ENCODE measurements around the gene PLD6. TPM values are rescaled to one million over a fixed set of nuclear protein-coding genes. Genes with fewer than 3 reads are reported as not detected.
"Not testable (repeated sequence)": the region's sequence is repeated elsewhere in the genome, so short reads cannot be mapped to it uniquely, and the experiment has no call there.

The PLD6 gene
- polyA plus RNA-seq, 12 donors, result 3.0 to 5.5 (median 4.2) TPM; not detected in 1

DNA sequence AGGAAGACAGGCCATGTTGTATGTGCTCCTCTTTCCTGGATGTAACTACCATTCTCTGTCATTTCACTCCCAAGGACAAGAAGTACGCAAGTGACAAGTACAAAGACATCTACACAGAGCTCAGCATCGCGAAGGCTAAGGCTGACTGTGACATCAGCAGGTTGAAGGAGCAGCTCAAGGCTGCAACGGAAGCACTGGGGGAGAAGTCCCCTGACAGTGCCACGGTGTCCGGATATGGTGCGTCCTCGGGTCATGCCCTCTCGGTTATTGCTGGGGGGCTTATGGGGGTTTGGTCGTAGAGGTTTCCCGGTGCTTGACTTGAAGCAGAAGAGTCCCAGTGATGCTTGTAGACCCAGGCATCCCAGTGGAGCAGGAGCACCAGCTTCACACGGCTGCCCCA is 29.0 kb downstream of the PLD6 start:
- no peak for DNase-seq

DNA sequence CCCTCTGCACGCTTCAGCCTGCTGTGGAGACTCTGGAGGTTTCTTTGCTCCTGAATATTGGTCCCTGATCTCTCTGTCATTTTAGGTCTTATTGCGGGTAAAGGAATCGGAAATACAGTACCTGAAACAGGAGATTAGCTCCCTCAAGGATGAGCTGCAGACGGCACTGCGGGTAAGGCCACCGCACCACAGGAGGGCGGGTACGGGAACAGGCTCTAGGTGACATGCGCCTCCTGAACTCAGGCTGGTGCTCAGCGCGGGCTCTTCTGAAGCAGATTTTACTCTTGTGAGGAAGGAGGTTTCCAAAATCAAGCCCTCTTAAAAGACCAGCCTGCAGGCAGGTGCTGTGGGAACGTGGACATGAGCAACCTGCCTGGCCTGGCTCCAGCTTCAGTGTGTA is 29.8 kb downstream of the PLD6 start:
- DNase-seq, result no peak

DNA sequence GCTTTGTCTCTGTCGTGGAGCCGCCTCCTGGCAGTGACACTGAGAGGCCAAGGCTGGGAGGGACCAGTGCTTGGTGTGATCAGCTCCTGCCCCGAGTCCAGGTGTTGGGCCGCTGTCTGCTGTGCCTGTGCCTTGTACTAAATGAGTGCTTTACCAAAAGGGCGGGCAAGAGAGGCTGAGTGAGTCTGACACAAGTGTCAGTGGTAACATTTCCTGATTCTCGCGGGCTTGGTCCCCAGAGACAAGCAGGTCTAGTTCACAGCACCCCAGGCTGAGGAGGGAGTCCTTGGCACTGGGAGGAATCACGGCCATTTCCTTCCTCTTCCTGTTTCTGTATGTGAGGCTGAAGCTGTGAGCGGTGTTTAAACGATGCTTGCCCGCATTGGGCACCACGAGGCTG is 30.2 kb downstream of the PLD6 start:
- DNase-seq, result no peak

DNA sequence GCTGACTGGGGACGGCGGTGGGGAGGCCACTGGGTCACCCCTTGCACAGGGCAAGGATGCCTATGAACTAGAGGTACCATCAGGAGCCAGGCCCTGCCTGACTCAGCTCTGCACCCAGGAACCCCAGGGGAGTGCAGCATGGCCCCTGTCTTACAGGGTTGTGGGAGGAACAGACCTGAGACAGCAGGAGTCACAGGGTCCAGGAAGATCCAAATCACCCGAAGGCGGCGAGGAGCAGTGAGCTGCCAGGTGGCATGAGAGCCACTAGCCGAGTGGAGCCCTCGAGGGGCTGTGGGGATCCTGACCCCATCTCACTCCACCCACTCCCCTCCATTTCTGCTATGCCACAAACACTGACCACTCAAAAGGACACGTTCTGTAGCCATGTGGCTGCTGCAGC is 30.8 kb downstream of the PLD6 start:
- DNase-seq, result no peak

DNA sequence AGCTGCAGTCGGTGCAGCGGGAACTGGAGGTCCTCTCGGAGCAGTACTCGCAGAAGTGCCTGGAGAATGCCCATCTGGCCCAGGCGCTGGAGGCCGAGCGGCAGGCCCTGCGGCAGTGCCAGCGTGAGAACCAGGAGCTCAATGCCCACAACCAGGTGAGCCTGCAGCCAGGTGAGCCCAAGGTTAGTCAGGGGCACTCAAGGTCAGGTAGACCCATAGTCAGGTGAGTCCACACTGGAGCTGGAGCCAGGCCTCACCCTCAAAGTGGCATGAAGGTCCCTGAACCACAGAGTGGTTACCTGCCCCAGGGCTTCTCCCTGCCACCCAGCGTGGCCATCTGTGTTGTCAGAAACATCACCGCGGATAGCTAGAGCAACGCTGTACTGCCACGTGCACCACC is 32.2 kb downstream of the PLD6 start:
- no peak for DNase-seq

DNA sequence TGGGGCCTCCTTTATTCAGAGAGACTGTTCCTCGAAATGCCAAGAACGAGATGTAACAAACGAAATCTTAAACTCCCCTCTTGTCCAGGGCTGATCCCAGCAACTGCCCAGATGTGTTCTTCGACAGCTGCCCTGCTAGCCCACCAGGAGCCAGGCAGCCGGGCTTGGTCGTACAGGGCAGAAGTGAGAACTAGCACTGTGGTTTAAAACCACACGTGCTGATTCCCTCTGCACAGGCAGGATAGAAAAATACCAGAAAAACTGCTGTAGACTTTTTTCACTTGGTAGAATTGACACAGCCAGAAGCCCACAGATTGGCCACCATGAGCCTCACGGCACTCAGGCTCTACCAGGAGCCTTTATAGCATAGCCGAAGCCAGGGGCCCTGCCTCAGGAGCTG is 33.1 kb downstream of the PLD6 start:
- no peak for DNase-seq

DNA sequence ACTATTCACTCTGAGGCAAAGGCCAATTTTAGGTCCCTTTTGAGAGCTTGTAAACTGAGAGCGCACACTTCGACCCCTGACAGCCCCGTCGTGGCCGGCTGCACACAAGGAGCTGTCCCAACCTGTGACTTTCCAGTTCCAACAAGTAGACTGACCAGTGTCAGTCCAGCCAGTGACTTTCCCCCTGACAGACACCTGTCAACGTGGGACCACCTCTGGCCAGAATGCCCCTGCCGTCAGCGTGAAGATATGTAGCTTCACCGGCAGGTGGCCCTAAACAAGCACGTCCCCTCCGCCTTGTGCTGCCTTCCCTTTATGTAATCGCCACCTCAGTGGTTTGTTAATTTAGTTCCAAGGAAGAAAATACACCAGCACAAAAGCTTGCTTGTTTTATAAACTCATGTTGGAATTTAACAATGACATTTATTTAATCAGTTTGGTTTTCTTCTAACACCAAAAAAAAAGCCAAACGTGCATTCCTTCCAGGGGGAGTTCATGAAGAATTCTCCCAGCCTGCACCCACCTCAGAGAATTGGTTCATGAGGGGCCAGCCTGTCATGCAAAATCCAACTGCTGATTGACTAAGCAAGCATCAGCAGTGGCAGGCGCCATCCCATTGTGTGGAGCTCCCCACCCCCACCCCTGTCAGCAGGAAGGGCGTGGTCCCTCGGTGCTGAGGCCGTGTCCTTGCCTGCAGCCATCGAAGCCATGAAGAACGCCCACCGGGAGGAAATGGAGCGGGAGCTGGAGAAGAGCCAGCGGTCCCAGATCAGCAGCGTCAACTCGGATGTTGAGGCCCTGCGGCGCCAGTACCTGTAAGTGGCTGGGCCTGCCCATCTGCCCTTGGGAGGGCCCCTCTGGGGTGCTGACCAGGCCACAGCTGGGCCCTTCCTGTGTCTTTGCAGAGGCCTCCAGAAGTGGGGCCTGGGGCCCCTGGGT is 33.9 kb downstream of the PLD6 start:
- no peak for DNase-seq

DNA sequence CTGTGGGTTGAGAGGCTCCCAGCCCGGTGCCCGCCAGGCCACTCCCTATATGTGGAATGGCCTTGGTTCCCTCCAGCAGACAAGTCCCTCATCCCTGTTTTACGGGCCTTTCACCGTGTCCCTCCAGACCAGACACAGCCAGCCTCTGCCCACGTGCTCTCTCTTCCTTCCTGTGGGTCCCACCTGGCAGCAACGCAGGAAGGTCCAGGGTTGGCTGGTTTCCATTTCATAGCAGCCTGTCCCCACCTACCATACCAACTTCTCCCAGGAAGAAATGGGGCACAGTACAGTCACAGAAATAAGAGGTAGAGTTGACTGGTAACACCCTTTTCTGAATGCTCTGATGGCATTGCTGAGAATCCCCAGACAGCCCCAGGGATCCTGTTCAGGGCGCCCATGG is 34.9 kb downstream of the PLD6 start:
- no peak for DNase-seq

DNA sequence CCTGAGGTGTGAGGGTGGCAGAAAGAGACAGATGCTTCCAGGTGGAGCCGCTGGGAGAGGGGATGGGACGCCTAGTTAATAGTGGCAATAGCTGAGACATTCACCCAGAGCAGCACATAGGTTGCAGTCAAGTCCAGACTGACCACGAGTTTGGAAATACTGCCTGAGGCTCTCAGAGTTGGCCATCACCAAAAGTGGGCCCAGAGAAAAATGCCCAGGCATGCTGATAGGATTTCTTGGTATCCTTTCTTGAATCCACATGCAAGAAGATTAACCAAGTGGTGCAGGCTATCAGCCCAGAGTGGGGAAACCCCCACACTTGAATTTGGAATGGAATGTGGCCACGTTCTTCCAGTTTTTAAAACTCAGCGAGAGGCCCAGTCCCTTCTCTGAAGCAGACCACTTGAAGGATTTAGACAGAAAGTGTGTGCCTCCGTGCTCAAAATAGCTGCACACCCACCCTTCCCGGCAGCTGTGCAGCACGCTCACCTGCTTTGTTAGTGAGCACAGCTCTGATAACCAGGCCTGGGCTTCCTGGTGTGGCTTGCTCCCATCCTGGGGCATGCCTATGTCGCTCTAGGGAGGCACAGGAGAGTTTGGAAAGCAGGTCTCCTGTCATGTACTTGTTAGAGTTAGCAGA is 35.7 kb downstream of the PLD6 start:
- no peak for DNase-seq

DNA sequence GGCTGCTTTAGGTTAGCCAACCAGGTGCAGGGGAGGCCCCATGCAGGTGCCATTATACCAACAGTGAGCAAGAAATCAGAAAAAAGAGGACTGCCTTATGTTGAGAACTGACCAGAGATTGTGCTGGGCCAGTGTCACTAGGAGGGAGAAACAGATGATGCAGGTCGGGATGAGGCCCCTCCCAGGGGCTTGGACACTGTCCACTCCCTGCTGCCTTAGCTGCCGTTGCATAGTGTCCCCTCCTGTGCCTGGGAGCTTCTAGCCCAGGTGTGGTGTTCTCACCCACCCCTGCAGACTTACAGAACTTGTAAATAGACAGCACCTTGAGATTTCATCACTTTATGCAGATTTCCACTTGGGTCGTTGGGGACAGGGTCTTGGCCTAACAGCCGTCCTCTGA is 36.7 kb downstream of the PLD6 start:
- DNase-seq, result no peak

DNA sequence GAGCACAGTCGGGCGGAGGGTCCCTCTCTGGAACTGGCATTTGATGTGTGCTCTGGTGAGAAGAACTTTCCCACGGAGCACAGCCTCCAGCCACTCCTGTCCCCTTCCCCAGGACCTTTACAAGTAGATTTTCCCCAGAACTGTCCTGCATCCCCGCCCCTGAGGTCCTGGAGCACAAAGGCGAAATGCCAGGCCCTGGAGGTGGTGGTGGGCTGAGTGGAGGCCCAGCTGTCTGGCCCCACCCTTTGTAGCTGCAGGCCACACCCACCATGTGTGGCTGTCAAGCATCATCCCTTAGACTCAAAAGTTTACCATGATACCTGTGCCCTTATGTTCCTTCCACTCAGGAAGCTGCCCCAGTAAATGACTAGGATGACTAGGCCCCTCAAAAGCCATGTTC is 37.7 kb downstream of the PLD6 start:
- DNase-seq, result no peak

DNA sequence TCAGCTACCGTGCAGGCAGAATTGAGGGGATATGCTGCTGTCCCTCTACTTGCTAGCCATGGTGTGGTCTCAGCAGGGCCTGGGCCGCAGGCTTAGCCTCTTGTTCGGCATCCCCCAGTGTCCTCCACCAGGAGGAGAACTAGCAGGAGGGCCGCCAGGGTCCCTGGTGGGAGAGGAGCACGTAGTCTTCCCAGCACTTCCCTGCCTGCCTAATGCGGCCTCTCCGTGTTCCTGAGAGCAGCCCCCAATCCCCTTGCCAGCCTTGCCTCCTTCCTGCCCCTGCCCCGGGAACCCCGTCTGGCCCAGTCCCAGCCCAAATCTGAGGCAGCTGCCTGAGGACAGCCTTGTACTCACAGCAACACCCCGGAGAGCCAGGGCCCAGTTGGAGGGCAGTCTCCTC is 38.1 kb downstream of the PLD6 start:
- DNase-seq, result no peak

DNA sequence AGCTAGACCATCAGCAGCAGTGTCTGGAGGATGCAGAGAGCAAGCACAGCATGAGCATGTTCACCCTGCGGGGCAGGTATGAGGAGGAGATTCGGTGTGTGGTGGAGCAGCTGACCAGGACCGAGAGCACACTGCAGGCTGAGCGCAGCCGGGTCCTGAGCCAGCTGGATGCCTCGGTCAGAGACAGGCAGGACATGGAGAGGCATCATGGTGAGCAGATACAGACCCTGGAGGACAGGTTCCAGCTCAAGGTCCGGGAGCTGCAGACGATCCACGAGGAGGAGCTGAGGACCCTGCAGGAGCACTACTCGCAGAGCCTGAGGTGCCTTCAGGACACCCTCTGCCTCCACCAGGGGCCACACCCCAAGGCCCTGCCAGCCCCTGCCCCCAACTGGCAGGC is 38.8 kb downstream of the PLD6 start:
- DNase-seq, result no peak

DNA sequence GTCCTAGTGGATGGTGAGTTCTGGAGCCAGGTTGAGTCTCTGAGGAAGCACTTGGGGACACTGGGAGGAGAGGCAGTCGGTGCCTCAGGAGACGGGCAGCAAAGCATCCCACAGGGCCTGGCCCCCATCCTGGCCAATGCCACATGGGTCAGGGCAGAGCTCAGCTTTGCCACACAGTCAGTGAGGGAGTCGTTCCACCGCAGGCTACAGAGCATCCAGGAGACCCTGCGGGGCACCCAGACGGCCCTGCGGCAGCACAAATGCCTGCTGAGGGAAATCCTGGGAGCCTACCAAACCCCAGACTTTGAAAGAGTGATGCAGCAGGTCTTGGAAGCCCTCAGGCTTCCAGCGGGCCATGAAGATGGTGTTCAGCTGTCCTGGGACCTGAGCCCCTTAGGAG is 39.7 kb downstream of the PLD6 start:
- no peak for DNase-seq

DNA sequence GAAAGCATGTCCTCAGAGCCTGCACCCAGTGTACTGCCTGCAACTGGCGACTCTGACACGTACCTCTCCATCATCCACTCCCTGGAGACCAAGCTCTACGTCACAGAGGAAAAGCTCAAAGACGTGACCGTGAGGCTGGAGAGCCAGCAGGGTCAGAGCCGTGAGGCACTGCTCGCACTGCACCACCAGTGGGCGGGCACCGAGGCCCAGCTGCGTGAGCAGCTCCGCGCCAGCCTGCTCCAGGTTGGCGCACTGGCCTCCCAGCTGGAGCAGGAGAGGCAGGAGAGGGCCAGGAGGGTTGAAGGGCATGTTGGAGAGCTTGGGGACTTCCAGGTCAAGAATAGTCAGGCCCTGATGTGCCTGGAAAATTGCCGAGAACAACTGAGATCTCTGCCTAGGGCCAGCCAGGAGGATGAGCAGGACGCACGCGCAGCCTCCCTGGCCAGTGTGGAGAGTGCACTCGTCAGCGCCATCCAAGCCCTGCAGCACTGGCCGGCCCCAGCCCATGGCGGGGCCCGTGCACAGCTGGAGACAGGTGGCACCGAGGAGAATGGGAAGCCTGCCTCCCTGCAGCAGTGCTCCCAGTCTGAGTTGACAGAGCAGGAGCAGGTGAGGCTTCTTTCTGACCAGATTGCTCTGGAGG is 40.3 kb downstream of the PLD6 start:
- DNase-seq, result no peak

DNA sequence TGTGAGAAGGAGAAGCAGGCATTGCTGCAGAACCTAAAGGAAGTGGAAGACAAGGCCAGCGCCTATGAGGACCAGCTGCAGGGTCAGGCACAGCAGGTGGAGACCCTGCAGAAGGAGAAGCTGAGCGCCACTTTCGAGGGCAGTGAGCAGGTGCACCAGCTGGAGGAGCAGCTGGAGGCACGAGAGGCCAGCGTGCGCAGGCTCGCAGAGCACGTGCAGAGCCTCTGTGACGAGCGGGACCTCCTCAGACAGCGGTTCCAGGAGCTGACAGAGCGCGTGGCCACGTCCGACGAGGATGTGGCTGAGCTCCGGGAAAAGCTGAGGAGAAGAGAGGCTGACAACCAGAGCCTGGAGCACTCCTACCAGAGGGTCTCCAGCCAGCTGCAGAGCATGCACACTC is 41.5 kb downstream of the PLD6 start:
- no peak for DNase-seq

DNA sequence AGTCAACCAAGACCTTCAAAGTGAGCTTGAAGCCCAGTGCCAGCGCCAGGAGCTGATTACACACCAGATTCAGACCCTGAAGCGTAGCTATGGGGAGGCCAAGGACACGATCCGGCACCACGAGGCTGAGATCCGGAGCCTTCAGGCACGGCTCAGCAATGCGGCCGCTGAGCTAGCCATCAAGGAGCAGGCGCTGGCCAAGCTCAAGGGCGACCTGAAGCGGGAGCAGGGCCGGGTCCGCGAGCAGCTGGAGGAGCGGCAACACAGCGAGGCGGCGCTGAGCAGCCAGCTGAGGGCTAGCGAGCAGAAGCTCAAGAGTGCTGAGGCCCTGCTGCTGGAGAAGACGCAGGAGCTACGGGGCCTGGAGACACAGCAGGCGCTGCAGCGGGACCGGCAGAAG is 42.0 kb downstream of the PLD6 start:
- no peak for DNase-seq

DNA sequence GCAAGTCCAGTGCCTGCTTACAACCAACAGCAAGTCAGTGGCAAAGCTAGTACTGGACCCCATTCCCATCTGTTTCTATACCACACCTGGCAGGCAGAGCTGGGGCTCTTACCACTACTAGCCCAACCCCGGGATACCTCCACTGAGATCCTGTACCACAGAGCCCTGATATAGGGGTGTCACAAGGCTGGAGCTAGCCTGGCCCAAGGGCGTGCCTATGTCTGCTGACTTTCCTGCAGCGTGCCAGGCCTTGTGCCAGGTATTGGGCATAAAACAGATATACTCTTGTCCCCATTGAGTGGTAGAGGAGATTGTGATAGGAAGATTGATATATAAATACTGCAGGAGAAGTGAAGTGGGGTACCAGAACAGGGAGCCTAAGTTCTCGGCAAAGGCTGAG is 44.4 kb downstream of the PLD6 start:
- no peak for DNase-seq

DNA sequence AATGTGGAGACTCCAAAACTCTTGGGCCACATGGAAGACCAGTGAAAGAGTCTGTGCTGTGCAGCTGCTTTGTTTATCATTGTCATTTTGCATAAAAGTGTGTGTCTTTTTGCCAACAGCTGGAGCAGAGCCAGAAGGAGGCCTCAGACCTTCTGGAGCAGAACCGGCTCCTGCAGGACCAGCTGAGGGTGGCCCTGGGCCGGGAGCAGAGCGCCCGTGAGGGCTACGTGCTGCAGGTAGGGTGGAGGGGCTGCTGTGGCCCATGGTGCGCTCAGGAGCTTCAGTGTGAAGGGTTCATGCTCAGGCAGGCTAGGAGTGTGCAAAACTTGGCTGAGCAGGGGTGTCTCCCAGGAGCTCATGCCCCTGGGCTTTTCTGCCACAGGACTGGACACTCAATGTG is 45.0 kb downstream of the PLD6 start:
- DNase-seq, result no peak

DNA sequence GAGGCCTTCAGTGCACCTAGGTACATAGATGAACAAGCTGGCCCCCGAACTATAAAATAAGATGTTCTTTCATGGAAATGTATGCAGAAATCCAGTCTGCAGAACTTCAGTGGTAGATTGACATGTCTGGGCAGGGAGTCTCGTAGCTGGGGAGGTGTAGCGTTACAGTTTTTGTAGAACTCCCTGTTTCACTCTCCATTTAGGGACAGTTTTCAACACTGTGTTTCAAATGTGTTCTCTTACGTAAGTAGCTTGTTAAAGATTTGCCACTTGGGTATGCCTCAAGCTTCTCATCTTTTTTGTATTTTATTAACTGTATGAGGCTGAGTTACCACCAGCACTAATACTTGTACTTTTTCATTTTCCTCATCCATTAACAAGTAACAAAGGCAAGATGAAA is 46.6 kb downstream of the PLD6 start:
- no peak for DNase-seq

DNA sequence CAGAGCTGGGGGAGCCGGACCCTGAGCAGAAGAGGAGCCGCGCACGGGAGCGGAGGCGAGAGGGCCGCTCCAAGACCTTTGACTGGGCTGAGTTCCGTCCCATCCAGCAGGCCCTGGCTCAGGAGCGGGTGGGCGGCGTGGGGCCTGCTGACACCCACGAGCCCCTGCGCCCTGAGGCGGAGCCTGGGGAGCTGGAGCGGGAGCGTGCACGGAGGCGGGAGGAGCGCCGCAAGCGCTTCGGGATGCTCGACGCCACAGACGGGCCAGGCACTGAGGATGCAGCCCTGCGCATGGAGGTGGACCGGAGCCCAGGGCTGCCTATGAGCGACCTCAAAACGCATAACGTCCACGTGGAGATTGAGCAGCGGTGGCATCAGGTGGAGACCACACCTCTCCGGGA is 47.6 kb downstream of the PLD6 start:
- not testable (repeated sequence) for DNase-seq

DNA sequence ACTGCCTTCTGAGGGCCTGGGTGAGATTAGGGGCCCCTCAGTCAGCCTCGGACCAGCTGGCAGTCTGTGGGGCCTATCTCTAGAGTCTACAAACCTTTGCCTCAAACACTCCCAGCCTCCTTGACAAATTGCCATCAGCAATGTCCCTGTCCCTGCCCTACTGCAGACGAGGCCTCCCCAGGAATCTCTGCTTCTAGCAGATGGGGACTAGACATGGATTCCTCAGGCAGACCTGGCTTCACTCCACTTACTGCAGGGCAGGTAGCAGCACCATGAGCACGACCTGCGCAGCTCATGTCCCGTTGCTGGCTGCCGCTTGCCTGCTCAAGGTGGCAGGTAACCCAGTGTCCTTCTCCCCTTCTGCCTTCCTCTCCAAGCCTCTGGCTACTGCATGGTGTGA is 49.1 kb downstream of the PLD6 start:
- no peak for DNase-seq

DNA sequence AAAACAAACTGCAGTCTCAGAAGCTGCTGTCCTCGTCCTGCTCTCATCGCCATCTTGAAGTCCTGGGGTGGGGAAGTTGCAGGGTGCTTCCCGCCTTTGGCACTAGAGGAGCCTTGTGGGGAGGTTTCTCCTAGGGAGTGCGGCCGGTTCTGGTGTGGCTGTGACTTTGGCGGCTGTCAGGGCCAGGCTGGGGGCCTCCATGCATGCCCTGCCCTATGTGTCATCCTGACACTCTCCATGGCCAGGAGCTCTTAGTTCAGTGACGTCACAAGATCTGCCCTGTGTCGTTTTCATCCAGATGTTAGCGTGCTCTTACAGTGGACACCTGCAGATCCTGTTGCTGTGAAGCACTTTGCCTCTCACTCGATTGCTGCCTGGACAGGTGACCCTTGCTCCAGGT is 49.6 kb downstream of the PLD6 start:
- no peak for DNase-seq

All from muscle of arm (tissue), 12 donors.